Nephron progenitor cell (in vitro differentiated cells): ENCODE measurements around the gene DDX49.

Experiments used
- DNase-seq: peaks from one replicate; pipeline ENCODE4 v3.0.0; 2021
- H3K27ac Mint-ChIP-seq: 2 replicates; pipeline ENCODE4 v1.8.0; 2021; ENCODE audit warnings: mild to moderate bottlenecking, moderate library complexity, mixed read lengths
- H3K27me3 Mint-ChIP-seq: 2 replicates; pipeline ENCODE4 v1.8.0; 2021; ENCODE audit warnings: mild to moderate bottlenecking, low read depth, mixed read lengths; ENCODE audit not compliant: poor library complexity
- H3K36me3 Mint-ChIP-seq: 2 replicates; pipeline ENCODE4 v1.8.0; 2021; ENCODE audit warnings: low read depth, mixed read lengths
- H3K4me1 Mint-ChIP-seq: 2 replicates; pipeline ENCODE4 v1.8.0; 2021; ENCODE audit warnings: mixed read lengths
- H3K4me3 Mint-ChIP-seq: 2 replicates; pipeline ENCODE4 v1.8.0; 2021; ENCODE audit warnings: mild to moderate bottlenecking, moderate library complexity, mixed read lengths
- H3K9me3 Mint-ChIP-seq: 2 replicates; pipeline ENCODE4 v1.8.0; 2021; ENCODE audit warnings: mild to moderate bottlenecking, moderate library complexity, mixed read lengths
- CTCF ChIP-seq: fragments of 200-600 bp; sonication (generic); IDR thresholded peaks from 2 replicates; pipeline ENCODE4 v1.5.0; 2021; ENCODE audit warnings: antibody characterized with exemption

DDX49 gene

GRCh38 chr19:18943465-18943864 is 23.9 kb downstream of the DDX49 start:
- Mint-ChIP-seq H3K4me1 (peaks cover 30% of the 10 kb centered on the region), H3K27ac (no peak overlapping the region), H3K9me3 (no peaks in the 10 kb centered on the region), H3K36me3 (peaks cover 14% of the 10 kb centered on the region), H3K4me3 (no peak overlapping the region), H3K27me3 (peaks cover 3% of the 10 kb centered on the region)
- no peak for TF ChIP-seq CTCF
- no peak for DNase-seq

GRCh38 chr19:18945297-18945696 is 25.8 kb downstream of the DDX49 start:
- no peak for TF ChIP-seq CTCF
- H3K9me3 Mint-ChIP-seq: no peaks in the 10 kb centered on the region
- no peak overlapping the region for H3K27ac Mint-ChIP-seq
- H3K36me3 Mint-ChIP-seq: peaks cover 14% of the 10 kb centered on the region
- H3K4me1 Mint-ChIP-seq: peaks cover 15% of the 10 kb centered on the region
- peaks cover 3% of the 10 kb centered on the region for H3K27me3 Mint-ChIP-seq
- no peak overlapping the region for H3K4me3 Mint-ChIP-seq
- DNase-seq: no peak

- H3K27ac Mint-ChIP-seq: peak overlapping the region; percentile 12
Measured at GRCh38 chr19:18946335-18946734, 26.8 kb downstream of the DDX49 start.

GRCh38 chr19:18946918-18947317 is 27.4 kb downstream of the DDX49 start:
- Mint-ChIP-seq H3K36me3 (peaks cover 14% of the 10 kb centered on the region), H3K4me1 (peaks cover 9% of the 10 kb centered on the region), H3K27ac (no peak overlapping the region), H3K27me3 (no peaks in the 10 kb centered on the region), H3K4me3 (no peak overlapping the region), H3K9me3 (no peaks in the 10 kb centered on the region)
- DNase-seq: no peak
- no peak for TF ChIP-seq CTCF

More at GRCh38 chr19:18946335-18946734, 26.8 kb downstream of the DDX49 start:
- no peak for TF ChIP-seq CTCF
- Mint-ChIP-seq H3K9me3 (no peaks in the 10 kb centered on the region), H3K27me3 (peaks cover 3% of the 10 kb centered on the region), H3K4me3 (no peak overlapping the region), H3K4me1 (peaks cover 14% of the 10 kb centered on the region), H3K36me3 (peaks cover 14% of the 10 kb centered on the region)
- DNase-seq: no peak

- peak overlapping the region; percentile 86 for H3K27ac Mint-ChIP-seq
- peaks cover 14% of the 10 kb centered on the region for H3K36me3 Mint-ChIP-seq
- TF ChIP-seq CTCF: no peak
- H3K4me1 Mint-ChIP-seq: peaks cover 9% of the 10 kb centered on the region
- no peaks in the 10 kb centered on the region for H3K9me3 Mint-ChIP-seq
- no peak overlapping the region for H3K4me3 Mint-ChIP-seq
- peaks cover 5% of the 10 kb centered on the region for H3K27me3 Mint-ChIP-seq
- DNase-seq: no peak
Measured at GRCh38 chr19:18948075-18948975, 28.8 kb downstream of the DDX49 start.

- peaks cover 5% of the 10 kb centered on the region for H3K27me3 Mint-ChIP-seq
- peaks cover 14% of the 10 kb centered on the region for H3K36me3 Mint-ChIP-seq
- no peak overlapping the region for H3K4me3 Mint-ChIP-seq
- DNase-seq: no peak
- TF ChIP-seq CTCF: no peak
- no peaks in the 10 kb centered on the region for H3K9me3 Mint-ChIP-seq
- peaks cover 11% of the 10 kb centered on the region for H3K4me1 Mint-ChIP-seq
- H3K27ac Mint-ChIP-seq: no peak overlapping the region
Measured at GRCh38 chr19:18948976-18949356, 29.5 kb downstream of the DDX49 start.
